Measurements from ENCODE around the gene FLT1. TPM values are rescaled to one million over a fixed set of nuclear protein-coding genes. Genes with fewer than 3 reads are reported as not detected.

FLT1 gene
- polyA plus RNA-seq, 2 of the 4 experiments (the other 2 are of a cell fraction), result not detected

Other genes starting within 250 kb of the FLT1 start
- gene POMP, start 164.0 kb upstream of the FLT1 start, polyA plus RNA-seq (2011; rRNA removed), result 74.9 and 111 TPM in 2 replicates
- 99.0 to 112 TPM (median 105 TPM) in 3 replicates for gene POMP, start 164.0 kb upstream of the FLT1 start, polyA plus RNA-seq (2017; fragmentation: RNase III; extraction: RNeasy Plus Mini Kit Qiagen cat#74134 plus additional on column Dnase treatment)
- gene SLC46A3, start 223.8 kb upstream of the FLT1 start, polyA plus RNA-seq (2011; rRNA removed), result 6.0 and 6.8 TPM in 2 replicates
- gene SLC46A3, start 223.8 kb upstream of the FLT1 start, polyA plus RNA-seq (2017; fragmentation: RNase III; extraction: RNeasy Plus Mini Kit Qiagen cat#74134 plus additional on column Dnase treatment), result 2.0 to 2.5 TPM (median 2.1 TPM) in 3 replicates

Measured in A549 (cell line).